Measurements from ENCODE around the gene FURIN. TPM values are rescaled to one million over a fixed set of nuclear protein-coding genes. Genes with fewer than 3 reads are reported as not detected.

Gene FURIN
- total and polyA plus RNA-seq, 4 donors, result 57.1 to 159 (median 92.1) TPM

GRCh38 chr15:90834626-90835025, 33.8 kb upstream of the FURIN start:
- H3K36me3 ChIP-seq (ENCODE audit: control insufficient read depth in 4 of 4, insufficient read depth in 4 of 4, low read length in 4 of 4), result no peaks in the 10 kb centered on the region
- H3K27ac ChIP-seq (ENCODE audit: low read depth in 1 of 2, low read length in 1 of 2), result no peak overlapping the region
- H3K4me1 ChIP-seq (ENCODE audit: control insufficient read depth in 5 of 5, insufficient read depth in 5 of 5, low read length in 5 of 5), result peaks cover 0 to 10% (median 0%) of the 10 kb centered on the region in 5 donors
- no peak overlapping the region for H3K4me3 ChIP-seq
- no peak overlapping the region for H3K9ac ChIP-seq (ENCODE audit: insufficient read depth in 1 of 2, low read length in 2 of 2)
- no peak for TF ChIP-seq CTCF (IDR thresholded peaks at IDR 0.05; ENCODE audit: control extremely low read depth, extremely low read depth)
- DNase-seq (no peak), ATAC-seq (ENCODE audit: insufficient read depth, low FRiP score) (no peak)
- no peaks in the 10 kb centered on the region for H3K27me3 ChIP-seq (ENCODE audit: control insufficient read depth in 3 of 3, insufficient read depth in 3 of 3, low read length in 2 of 3)
- no peaks in the 10 kb centered on the region for H3K9me3 ChIP-seq (ENCODE audit: control insufficient read depth in 4 of 4, insufficient read depth in 3 of 4, low read length in 3 of 4)
- WGBS, 2 donors, result 63 to 69% methylated on average over 5 of the region's 5 CpGs

DNA sequence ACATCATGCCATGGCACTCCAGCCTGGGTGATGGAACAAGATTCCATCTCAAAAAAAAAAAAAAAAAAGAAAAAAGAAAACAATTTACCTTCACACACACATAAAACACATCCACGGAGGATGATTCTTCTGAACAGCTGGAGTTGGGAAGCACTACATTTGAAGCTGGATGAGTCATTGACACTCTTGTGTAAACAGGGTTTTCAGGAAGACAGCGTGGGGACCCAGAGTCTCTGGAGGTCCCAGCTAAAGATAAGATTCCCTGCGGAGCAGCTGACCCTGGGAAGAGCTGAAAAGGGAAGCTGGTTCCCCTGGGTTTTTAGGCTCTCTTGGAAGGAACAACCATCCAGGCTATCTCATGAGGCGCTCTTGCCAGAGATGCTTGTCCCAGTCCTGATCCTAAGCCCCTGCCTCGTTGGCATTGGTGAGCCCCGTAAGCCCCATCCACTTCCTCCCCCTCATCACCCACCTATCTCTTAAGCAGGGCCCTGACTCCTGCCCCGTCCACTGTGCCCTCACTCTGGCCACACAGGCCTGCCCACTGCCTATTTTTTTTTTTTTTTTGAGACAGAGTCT, 32.0 kb upstream of the FURIN start:
- DNase-seq (no peak), ATAC-seq (ENCODE audit: insufficient read depth, low FRiP score) (no peak)
- no peaks in the 10 kb centered on the region for H3K9me3 ChIP-seq (ENCODE audit: control insufficient read depth in 4 of 4, insufficient read depth in 3 of 4, low read length in 3 of 4)
- TF ChIP-seq CTCF (IDR thresholded peaks at IDR 0.05; ENCODE audit: control extremely low read depth, extremely low read depth), result no peak
- peaks cover 0 to 8% (median 0%) of the 10 kb centered on the region in 5 donors for H3K4me1 ChIP-seq (ENCODE audit: control insufficient read depth in 5 of 5, insufficient read depth in 5 of 5, low read length in 5 of 5)
- H3K4me3 ChIP-seq, result no peak overlapping the region
- no peak overlapping the region for H3K9ac ChIP-seq (ENCODE audit: insufficient read depth in 1 of 2, low read length in 2 of 2)
- 55 to 60% methylated on average over 7 of the region's 7 CpGs for WGBS, 2 donors
- peak overlapping the region in 1 of 2 donors; percentile 10 for H3K27ac ChIP-seq (ENCODE audit: low read depth in 1 of 2, low read length in 1 of 2)
- H3K27me3 ChIP-seq (ENCODE audit: control insufficient read depth in 3 of 3, insufficient read depth in 3 of 3, low read length in 2 of 3), result no peaks in the 10 kb centered on the region
- no peaks in the 10 kb centered on the region for H3K36me3 ChIP-seq (ENCODE audit: control insufficient read depth in 4 of 4, insufficient read depth in 4 of 4, low read length in 4 of 4)

DNA sequence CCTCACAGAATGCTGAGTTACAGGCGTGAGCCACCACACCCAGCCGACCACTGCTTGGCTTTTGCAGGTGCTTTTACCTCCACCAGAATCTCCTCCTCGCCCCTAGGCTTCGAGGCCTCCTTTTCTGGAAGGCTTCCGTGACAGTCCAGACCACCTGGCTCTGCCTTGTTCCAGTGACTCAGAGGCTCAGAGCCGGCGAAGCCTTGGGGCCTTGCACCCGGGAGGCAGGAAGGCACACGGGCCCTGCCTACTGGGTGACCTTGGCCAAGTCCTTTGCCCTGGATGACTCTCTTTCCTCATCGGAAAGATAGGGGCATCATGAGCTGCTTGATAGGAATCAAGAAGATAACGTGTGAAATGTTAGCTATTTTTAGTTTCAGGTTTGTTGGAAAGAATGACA, 31.3 kb upstream of the FURIN start:
- Histone ChIP-seq H3K27me3 (ENCODE audit: control insufficient read depth in 3 of 3, insufficient read depth in 3 of 3, low read length in 2 of 3) (no peaks in the 10 kb centered on the region), H3K4me1 (ENCODE audit: control insufficient read depth in 5 of 5, insufficient read depth in 5 of 5, low read length in 5 of 5) (peaks cover 0 to 8% (median 0%) of the 10 kb centered on the region in 5 donors), H3K9ac (ENCODE audit: insufficient read depth in 1 of 2, low read length in 2 of 2) (no peak overlapping the region), H3K27ac (ENCODE audit: low read depth in 1 of 2, low read length in 1 of 2) (no peak overlapping the region), H3K9me3 (ENCODE audit: control insufficient read depth in 4 of 4, insufficient read depth in 3 of 4, low read length in 3 of 4) (no peaks in the 10 kb centered on the region), H3K36me3 (ENCODE audit: control insufficient read depth in 4 of 4, insufficient read depth in 4 of 4, low read length in 4 of 4) (no peaks in the 10 kb centered on the region), H3K4me3 (no peak overlapping the region)
- DNase-seq (no peak), ATAC-seq (ENCODE audit: insufficient read depth, low FRiP score) (no peak)
- WGBS, 2 donors, result 88 to 90% methylated on average over 11 of the region's 11 CpGs
- no peak for TF ChIP-seq CTCF (IDR thresholded peaks at IDR 0.05; ENCODE audit: control extremely low read depth, extremely low read depth)

DNA sequence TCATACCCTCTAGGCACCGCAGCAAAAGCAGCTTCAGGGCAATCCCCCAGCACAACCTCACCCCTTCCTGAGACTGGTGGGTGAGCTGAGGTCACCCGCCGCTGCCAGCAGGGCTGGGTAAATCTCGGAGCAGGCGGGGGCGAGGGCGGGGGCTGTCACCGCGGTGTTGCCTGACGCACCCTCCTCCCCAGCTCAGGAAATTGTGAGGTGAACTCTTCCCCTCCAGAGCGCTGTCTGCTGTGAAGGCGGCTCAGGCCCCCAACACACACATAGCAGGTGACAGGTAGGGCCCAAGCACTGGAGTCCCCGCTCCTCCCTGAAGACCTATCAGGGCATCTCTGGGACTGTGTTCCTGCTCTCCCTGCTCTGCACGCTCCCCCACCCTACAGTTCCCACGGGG, 30.2 kb upstream of the FURIN start:
- DNase-seq, result no peak
- 30 to 52% methylated on average over 15 of the region's 15 CpGs for WGBS, 2 donors
- TF ChIP-seq CTCF (IDR thresholded peaks at IDR 0.05; ENCODE audit: control extremely low read depth, extremely low read depth), result no peak
- no peaks in the 10 kb centered on the region for H3K36me3 ChIP-seq (ENCODE audit: control insufficient read depth in 4 of 4, insufficient read depth in 4 of 4, low read length in 4 of 4)
- peaks cover 0 to 8% (median 0%) of the 10 kb centered on the region in 5 donors for H3K4me1 ChIP-seq (ENCODE audit: control insufficient read depth in 5 of 5, insufficient read depth in 5 of 5, low read length in 5 of 5)
- H3K9ac ChIP-seq (ENCODE audit: insufficient read depth in 1 of 2, low read length in 2 of 2), result no peak overlapping the region
- no peak for ATAC-seq (ENCODE audit: insufficient read depth, low FRiP score)
- no peak overlapping the region for H3K27ac ChIP-seq (ENCODE audit: low read depth in 1 of 2, low read length in 1 of 2)
- H3K4me3 ChIP-seq, result no peak overlapping the region
- no peaks in the 10 kb centered on the region for H3K27me3 ChIP-seq (ENCODE audit: control insufficient read depth in 3 of 3, insufficient read depth in 3 of 3, low read length in 2 of 3)
- no peaks in the 10 kb centered on the region for H3K9me3 ChIP-seq (ENCODE audit: control insufficient read depth in 4 of 4, insufficient read depth in 3 of 4, low read length in 3 of 4)

All from lung (tissue), 12 donors.